NK-92 (cell line): Measurements from ENCODE around the gene CCDC71.

Experiments
- DNase-seq: peaks from one replicate; lab custom pipeline; 2025; ENCODE audit not compliant: unreplicated experiment; lab: John Stamatoyannopoulos, UW

CCDC71 gene

GRCh38 chr3:49165771-49166751 lies at the start of gene CCDC71:
TSS of gene CCDC71 (minus strand) at chr3:49166331. CDS start at chr3:49164208, 2,123 bp downstream.
- no peak for DNase-seq

- no peak for DNase-seq
Observed at GRCh38 chr3:49213998-49214397, 47.9 kb upstream of the CCDC71 start.

GRCh38 chr3:49213541-49213943 lies 47.4 kb upstream of the CCDC71 start:
- DNase-seq = no peak

GRCh38 chr3:49199900-49200281 lies 33.8 kb upstream of the CCDC71 start:
- no peak for DNase-seq

- DNase-seq = no peak
Observed at GRCh38 chr3:49199239-49199899, 33.2 kb upstream of the CCDC71 start.

GRCh38 chr3:49198611-49199230 lies 32.6 kb upstream of the CCDC71 start:
- no peak for DNase-seq

- DNase-seq = no peak
Observed at GRCh38 chr3:49198161-49198560, 32.0 kb upstream of the CCDC71 start.

GRCh38 chr3:49191741-49192140 lies 25.6 kb upstream of the CCDC71 start:
- DNase-seq = no peak

GRCh38 chr3:49183873-49184272 lies 17.7 kb upstream of the CCDC71 start:
- no peak for DNase-seq

- DNase-seq = no peak
Observed at GRCh38 chr3:49182682-49183081, 16.6 kb upstream of the CCDC71 start.

GRCh38 chr3:49181351-49181750 lies 15.2 kb upstream of the CCDC71 start:
- DNase-seq = no peak

- no peak for DNase-seq
Observed at GRCh38 chr3:49180116-49180515, 14.0 kb upstream of the CCDC71 start.

- no peak for DNase-seq
Observed at GRCh38 chr3:49177073-49177472, 10.9 kb upstream of the CCDC71 start.

- no peak for DNase-seq
Observed at GRCh38 chr3:49175530-49175929, 9.4 kb upstream of the CCDC71 start.

GRCh38 chr3:49174397-49174985 lies 8.4 kb upstream of the CCDC71 start:
- DNase-seq = no peak

GRCh38 chr3:49173792-49174170 lies 7.7 kb upstream of the CCDC71 start:
- no peak for DNase-seq

GRCh38 chr3:49173116-49173791 lies 7.1 kb upstream of the CCDC71 start:
- DNase-seq = no peak

GRCh38 chr3:49172551-49173041 lies 6.5 kb upstream of the CCDC71 start:
- no peak for DNase-seq

GRCh38 chr3:49171775-49172500 lies 5.8 kb upstream of the CCDC71 start:
- no peak for DNase-seq
